HG02798 (cell line): Measurements from ENCODE around the gene MFSD11.
"Not testable (repeated sequence)": the region's sequence is repeated elsewhere in the genome, so short reads cannot be mapped to it uniquely, and the experiment has no call there.

Experiments used
- ATAC-seq: cut with Tn5 transposase; IDR thresholded peaks from one replicate; pipeline ENCODE4 v1.9.1; 2021; ENCODE audit warnings: mild to moderate bottlenecking; ENCODE audit not compliant: unreplicated experiment, poor library complexity

MFSD11 gene

DNA sequence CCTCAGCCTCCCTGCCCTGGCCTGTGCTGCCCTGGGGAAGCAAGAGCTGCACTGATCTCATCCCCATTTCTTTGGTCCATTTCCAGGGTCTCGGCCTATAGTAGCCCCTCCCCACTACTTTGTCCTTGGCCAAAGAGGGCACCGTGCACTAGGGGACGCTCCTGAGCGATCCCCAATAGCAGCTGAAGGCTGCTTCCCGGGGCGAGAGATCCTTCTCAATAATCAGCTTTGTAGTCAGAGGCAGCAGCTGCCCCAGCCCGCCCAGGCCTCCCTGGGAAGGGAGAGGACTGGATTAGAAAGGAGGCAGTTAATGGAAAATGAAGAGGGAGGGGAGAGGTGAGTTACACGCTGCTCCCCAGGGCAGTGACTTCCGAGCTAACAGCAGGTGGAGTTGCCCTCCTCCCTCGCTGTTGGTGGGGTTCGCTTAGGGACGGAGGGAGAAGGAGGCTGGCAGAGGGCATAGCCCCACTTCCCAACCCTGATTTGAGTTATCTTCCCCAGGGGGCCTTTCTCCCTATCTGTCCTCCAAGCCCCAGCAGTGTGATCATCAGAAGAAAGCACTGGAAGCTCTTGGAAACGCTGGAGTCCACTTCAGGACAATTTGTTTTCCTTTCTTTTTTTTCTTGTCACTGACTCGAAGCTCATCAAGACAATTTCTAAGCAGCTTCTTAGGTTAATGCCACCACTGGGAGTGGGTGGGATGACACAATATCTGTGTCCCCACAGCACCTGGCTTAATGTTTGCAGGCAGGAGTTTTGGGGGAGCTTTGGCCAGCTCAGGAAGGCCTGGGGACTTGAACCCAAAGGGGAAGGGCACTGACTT, 29.7 kb upstream of the MFSD11 start:
- ATAC-seq: no peak

- ATAC-seq: no peak
Observed at GRCh38 chr17:76709077-76709950, 28.6 kb upstream of the MFSD11 start.

- peak; percentile 25 for ATAC-seq
Observed at GRCh38 chr17:76709951-76710862, 27.7 kb upstream of the MFSD11 start.

DNA sequence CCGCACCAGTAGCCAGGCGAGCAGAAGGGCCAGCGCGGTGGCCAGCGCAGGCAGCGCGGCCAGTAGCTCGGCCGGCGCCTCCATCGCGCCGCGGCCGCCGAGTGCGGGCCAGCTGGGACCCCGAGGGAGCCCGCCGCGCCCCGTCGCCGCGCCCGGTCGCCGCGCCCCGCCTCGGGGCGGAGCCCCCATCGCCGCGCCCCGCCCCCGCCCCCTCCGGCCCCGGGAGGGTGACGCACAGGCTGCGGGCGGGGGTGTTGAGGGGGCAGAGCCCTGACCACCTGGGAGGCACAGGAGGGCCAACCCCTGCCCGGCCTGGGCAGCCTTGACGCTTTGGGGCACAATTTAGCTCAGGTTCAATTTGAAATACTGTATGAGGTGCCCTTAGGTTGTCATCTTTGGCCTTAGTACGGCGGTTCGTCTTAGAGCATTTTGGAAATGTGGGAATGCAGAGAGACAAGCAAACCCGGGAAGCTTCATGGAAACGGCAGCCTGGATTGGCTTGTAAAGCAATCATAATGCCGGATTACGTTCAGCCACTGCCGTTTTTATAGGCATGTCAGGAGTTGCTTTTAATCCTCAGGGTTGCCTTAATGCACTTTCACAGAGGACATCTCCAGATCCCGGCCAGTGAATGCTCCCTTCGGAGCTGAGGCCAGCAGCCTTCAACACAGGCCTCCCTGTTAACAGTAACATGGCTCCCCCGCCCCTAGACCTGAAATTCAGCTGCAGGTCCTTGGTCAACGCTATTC, 26.9 kb upstream of the MFSD11 start, which contains the start of gene MXRA7:
Gene MXRA7 (minus strand): TSS at position 103 of the 749 bp plus-strand sequence. CDS start 19 bp downstream, at position 84.
- ATAC-seq: peak; percentile 68

- not testable (repeated sequence) for ATAC-seq
Observed at GRCh38 chr17:76712321-76712720, 25.6 kb upstream of the MFSD11 start.

DNA sequence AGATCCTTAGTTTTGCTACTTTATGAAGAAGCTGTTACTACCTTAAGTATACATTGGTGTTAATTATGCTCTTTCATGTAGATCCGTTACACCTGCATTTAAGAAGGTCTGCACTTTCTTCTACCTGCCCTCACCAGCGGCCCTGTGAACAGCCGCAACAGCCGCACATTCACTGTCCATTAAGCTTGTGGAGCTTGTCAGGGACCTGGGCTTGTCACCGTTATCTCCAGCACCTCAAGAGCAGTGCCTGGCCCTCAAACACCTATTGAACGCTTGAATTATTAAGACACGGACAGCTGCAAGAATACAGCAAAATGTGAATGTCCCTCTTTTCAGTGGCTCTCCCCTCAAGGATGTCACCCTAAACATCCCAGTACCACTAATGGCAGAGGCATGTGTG, 24.2 kb upstream of the MFSD11 start:
- no peak for ATAC-seq

GRCh38 chr17:76714336-76714735, 23.6 kb upstream of the MFSD11 start:
- no peak for ATAC-seq

DNA sequence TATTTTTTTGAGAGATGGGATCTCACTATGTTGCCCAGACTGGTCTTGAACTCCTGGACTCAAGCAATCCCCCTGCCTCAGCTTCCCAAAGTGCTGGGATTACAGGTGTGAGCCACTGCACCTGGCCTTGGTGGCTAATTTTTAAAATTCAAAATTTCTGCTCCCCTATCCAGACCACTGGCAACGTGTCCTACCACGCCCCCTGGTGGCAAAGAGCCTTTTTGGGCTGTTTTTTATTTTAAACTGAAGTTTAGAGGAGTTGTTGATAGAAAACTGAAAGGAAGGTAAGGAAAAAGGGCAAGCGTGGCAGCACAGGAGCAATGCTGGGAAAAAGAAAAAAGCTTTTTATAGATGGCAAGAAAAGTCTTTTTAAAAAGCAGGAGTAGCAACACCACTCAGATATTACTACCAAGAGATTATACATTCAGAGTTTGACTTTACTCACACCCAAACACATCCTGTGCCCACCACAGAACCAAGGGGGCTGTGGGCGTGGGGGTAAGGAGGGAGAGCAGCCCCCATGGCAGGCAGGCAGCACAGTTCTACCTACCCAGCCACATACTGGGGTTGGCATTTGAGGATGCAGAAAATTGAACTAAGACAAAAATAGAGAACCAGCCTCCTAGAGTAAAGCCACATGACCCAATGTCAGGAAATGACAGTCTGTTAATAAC, 23.0 kb upstream of the MFSD11 start:
- no peak for ATAC-seq

DNA sequence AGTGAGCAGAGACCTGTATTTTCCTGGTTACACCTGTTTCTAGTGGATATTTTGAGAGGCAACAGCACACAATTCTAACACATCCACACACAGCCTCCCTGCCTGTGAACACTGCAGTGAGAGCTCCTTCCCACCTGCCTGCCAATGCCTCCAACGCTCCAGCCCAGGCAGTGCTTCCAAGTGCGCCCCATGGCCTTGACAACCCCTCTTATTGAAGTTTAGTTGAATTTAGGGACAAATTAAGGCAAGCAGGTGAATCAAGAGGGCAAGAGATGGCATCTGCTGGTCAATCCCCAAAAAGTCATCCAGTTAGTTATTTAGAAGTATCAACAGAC, 22.5 kb upstream of the MFSD11 start:
- ATAC-seq: no peak

DNA sequence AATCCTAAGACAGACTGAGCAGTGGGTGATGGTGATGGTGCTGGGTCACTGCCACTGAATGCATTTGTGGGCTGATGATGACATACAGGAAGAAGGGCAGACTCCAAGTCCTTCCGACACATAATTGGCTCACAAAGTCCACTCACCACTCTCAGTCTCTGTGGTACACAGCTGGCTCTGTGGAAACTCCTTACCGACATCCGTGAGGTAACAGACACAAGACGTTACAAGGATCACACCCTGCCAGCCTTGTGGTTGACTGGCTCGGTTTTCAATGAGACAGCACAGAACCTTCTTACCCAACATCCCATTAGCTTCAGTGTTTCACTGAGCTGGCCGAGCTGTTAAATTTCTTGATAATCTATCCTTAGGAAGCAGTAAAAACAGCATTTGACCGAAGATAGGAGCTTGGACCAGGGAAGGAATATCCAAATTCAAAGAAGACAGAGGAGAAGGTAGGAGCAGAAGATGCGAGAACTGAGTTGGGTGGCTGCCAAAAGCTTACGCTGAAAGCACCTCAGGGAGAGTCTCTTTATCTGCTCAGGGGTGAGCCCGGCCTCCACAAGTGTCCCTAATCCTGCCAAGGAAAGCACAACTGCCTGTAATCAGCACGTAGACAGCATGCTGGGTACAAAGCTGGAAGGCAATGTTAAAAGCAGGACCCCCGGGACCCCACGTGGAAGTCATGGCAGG, 21.6 kb upstream of the MFSD11 start:
- no peak for ATAC-seq

GRCh38 chr17:76716839-76717215, 21.1 kb upstream of the MFSD11 start:
- no peak for ATAC-seq

DNA sequence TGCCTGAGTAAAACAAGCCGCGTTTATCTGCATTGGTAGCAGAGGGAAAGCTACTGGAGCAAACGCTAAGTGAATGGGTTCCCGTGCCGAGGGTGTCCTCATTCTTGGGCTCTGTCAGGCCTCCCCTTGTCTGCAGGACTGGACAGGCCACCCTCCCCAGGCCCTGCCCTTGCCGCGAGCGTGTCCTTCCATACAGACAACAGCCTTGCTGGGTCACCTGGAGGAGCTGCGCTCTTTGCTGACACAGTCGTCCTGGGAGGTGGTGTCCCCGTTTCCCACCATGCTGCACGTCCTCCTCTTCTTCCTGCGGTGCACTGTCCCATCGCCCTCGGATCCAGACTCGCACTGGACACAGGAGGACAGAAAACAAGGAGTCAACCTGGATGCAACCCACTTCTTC, 19.4 kb upstream of the MFSD11 start:
- ATAC-seq: no peak

GRCh38 chr17:76720211-76720610, 17.7 kb upstream of the MFSD11 start:
- no peak for ATAC-seq

DNA sequence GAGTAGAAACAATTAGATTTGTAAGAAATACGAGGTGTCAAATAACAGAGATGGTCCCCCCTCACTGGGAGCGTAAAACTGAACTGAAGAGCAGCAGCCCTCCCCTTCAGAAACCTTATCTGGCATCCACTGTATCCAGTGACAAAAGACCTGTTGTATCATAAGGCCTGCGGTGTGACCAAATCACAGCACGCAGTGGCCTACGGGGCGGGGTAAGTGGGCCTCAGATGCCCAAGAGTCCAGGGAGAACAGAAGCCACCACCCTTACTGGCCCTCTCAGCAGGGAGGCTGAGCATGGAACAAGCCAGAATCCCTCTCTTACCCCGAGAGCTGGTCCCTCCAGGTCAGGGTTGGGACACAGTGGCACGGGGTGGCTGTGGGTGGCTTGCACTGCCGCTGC, 17.0 kb upstream of the MFSD11 start:
- ATAC-seq: no peak

DNA sequence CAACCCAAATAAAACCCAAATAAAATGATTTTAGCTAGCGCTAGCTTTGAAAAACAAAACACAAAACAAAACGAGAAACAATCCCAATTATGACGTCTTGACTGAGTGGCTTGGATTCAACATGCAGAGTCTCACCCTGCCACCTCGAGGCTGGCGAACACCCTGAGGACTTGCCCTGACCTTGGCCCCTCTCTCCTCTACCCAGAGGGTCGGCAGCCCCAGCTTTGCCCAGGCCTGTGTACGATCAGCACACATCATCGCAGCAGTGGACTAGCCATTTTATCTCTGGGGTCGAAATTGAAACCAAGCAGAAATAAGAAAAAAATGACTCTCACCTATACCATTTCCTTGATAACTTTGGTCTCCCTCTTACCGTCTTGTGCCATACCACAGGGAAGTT, 16.5 kb upstream of the MFSD11 start:
- no peak for ATAC-seq

DNA sequence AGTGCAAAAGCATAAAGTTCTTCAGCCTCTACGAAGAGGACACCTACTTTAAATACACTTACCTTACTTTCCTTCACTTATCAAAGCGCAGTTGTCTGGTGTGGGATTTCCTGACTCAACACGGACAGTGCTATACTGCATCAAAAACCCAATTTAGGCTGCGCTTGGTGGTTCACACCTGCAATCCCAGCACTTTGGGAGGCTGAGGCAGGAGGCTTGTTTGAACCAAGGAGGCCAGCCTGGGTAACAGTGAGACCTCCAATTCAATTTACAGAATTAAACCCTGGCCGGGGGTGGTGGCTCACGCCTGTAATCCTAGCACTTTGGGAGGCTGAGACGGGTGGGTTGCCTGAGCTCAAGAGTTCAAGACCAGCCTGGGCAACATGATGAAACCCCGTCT, 15.6 kb upstream of the MFSD11 start:
- ATAC-seq: no peak

DNA sequence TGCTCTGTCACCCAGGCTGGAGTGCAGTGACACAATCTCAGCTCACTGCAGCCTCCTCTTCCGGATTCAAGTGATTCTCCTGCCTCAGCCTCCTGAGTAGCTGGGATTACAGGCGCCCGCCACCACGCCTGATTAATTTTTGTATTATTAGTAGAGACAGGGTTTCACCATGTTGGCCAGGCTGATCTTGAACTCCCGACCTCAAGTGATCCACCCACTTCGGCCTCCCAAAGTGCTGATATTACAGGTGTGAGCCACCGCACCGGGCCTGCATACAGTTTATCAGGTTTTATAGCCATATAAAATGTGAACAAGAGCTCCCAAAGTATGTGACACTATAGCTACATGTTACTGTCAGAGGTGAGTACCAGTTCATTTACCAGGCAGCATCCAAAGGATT, 14.9 kb upstream of the MFSD11 start:
- not testable (repeated sequence) for ATAC-seq

GRCh38 chr17:76723812-76724211, 14.1 kb upstream of the MFSD11 start:
- ATAC-seq: no peak
